Cardiac fibroblast (primary cell): ENCODE results near the gene OR10H5.
"Not testable (repeated sequence)": the region's sequence is repeated elsewhere in the genome, so short reads cannot be mapped to it uniquely, and the experiment has no call there.

Experiments
- DNase-seq, 2 donors: peaks; one replicate each; pipeline versions ENCODE4 v3.0.0 to v3.0.0-alpha.2; 2010; ENCODE audit warnings: low read depth in 2 of 2
- H3K4me3 ChIP-seq, 2 donors: replicated peaks in 1 of 2; 1 replicate in 1 of 2; 2 replicates in 1 of 2; pipeline ENCODE4 v1.5.1; 2011; ENCODE audit warnings: low read depth in 2 of 2, low read length in 2 of 2, mild to moderate bottlenecking in 2 of 2, moderate library complexity in 1 of 2
- TF ChIP-seq, protein P1 (sequence below): IDR thresholded peaks from one replicate; pipeline ENCODE4 v1.5.1; 2011; ENCODE audit warnings: low read depth, mild to moderate bottlenecking, low read length, inconsistent platforms

The OR10H5 gene

DNA sequence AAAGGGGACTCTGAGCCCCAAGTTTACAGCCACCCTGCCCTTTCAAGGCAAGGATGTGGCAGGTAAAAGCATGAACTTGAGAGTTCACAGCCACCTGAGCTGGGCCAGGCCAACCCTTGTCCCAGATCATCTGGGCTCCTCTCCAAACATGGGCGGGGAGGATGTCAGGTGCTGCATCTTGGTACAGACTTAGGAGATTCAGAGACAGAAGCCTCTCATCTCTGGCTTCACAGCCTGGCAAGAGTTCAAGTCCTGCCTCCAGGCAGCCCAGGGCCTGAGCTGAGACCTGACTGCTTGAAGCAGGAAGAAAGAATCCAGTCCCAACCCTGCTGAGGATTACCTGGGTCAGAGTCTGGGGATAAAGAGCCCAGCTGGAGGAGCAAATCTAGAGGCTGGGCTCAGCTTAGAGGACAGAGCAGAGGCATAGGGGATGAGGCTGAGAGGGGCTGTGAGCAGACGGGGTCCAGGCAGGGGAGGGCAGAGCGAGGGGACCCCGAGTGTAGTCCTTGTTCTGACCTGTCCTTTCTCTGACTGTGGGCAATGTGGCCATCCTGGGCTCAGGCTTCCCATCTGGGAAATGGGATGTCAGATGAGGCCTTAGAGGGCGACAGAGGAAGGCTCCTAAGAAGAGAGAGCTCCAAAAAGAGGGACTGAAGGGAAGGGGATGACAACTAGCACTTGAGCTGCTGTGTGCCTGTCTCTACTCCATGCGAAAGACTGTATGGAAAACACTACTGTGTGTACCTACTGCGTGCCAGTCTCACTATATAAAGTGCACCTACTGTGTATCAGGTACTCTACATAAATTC, 6.6 kb upstream of the OR10H5 start:
- DNase-seq: no peak

DNA sequence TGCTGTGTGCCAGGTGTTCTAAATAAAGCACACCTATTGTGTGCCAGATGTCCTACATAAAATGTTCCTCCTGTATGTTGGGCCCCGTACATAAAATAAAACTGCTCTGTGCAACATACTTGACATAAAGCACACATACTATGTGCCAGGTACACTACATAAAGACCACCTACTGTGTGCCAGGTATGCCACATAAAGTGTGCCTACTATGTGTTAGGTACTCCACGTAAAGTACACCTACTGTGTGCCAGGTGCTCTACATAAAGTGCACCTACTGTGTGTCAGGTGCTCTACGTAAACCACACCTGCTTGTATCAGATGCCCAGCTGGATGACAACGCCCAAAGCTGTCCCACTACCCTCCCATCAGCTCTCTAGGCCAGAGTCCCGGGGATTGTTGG, 5.8 kb upstream of the OR10H5 start:
- TF ChIP-seq, protein P1, sequence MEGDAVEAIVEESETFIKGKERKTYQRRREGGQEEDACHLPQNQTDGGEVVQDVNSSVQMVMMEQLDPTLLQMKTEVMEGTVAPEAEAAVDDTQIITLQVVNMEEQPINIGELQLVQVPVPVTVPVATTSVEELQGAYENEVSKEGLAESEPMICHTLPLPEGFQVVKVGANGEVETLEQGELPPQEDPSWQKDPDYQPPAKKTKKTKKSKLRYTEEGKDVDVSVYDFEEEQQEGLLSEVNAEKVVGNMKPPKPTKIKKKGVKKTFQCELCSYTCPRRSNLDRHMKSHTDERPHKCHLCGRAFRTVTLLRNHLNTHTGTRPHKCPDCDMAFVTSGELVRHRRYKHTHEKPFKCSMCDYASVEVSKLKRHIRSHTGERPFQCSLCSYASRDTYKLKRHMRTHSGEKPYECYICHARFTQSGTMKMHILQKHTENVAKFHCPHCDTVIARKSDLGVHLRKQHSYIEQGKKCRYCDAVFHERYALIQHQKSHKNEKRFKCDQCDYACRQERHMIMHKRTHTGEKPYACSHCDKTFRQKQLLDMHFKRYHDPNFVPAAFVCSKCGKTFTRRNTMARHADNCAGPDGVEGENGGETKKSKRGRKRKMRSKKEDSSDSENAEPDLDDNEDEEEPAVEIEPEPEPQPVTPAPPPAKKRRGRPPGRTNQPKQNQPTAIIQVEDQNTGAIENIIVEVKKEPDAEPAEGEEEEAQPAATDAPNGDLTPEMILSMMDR: no peak
- no peak for DNase-seq
- H3K4me3 ChIP-seq: no peak overlapping the region

More for the DNA sequence above, 6.6 kb upstream of the OR10H5 start:
- no peak overlapping the region for H3K4me3 ChIP-seq
- TF ChIP-seq, protein P1: no peak

DNA sequence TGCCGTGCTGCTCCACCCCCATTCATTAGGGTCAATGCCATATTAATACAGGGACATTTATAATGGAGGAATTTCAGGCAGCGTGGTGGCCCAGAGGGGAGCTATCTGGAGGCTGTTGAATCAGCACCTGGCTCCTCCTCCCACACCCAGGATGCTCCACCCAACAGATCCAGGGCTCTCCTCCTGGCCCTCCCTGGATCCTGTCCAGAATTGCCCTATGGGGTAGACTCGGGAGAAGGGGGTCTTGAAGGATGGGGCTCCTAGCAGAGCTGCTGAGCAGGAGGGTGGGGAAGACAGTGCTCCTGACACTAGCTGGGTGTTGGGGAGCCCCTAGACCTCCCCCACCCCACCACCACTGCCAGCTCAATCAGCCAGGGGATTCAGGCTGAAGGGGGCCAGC, 5.2 kb upstream of the OR10H5 start:
- TF ChIP-seq, protein P1: no peak
- no peak overlapping the region for H3K4me3 ChIP-seq
- no peak for DNase-seq

DNA sequence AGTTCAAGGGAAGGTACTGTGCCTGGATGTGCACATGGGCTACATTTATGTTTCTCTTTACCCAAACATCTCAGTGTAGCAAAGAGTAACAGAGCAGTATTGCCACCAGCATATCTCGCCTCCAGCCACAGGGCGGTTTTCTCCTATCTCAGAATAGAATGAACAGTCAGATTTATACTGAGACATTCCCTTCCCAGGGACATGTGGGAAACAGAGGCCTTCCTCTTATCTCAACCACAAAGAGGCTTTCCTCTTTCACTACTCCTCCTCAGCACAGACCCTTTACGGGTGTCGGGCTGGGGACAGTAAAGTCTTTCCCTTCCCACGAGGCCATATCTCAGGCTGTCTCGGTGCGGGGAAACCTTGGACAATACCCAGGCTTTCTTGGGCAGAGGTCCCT, 4.6 kb upstream of the OR10H5 start:
- not testable (repeated sequence) for H3K4me3 ChIP-seq, DNase-seq

DNA sequence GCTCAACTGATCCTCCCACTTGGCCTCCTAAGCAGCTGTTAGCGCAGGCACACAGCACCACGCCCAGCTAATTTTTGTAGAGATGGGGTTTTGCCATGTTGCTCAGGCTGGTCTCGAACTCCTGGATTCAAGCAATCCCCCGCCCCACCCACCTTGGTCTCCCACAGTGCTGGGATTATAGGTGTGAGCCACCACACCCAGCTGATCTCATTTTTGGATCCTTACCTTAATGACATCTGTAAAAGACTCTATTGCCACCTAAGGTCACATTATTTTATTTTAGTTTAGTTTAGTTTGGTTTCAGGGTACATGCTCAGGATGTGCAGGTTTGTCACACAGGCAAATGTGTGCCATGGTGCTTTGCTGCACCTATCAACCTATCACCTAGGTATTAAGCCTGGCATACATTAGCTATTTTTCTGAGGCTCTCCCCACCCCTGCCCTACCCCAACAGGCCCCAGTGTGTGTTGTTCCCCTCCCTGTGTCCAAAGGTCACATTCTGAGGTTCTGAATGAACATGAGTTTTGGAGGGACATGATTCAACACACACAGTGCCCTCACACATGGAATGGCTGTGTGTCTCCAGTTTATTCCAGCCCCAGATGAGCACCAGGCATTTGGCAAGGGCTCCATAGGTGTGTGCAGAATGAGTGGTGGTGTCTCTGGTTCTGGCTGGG, 1.3 kb downstream of the OR10H5 start:
- TF ChIP-seq, protein P1: no peak
- H3K4me3 ChIP-seq: no peak overlapping the region
- DNase-seq: no peak

DNA sequence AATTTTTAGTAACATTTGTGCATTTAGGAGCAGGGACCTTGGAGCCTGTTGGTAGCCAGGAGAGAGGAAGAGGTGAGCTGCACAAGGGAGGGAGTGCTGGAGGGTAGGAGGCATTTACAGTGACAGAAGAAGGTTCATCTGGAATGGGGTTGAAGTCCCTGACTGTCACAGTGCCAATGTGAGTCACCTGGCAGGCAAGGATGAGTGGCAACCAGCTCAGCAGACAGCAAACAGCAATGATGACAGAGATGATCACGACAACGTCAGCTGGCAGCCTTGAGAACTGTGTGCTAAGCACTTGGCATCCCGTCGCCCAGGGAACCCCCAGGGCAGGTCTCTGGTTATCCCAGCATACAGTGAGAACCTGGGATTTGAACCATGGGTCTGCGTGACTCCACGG, 2.6 kb downstream of the OR10H5 start:
- no peak overlapping the region for H3K4me3 ChIP-seq
- TF ChIP-seq, protein P1: no peak
- no peak for DNase-seq

DNA sequence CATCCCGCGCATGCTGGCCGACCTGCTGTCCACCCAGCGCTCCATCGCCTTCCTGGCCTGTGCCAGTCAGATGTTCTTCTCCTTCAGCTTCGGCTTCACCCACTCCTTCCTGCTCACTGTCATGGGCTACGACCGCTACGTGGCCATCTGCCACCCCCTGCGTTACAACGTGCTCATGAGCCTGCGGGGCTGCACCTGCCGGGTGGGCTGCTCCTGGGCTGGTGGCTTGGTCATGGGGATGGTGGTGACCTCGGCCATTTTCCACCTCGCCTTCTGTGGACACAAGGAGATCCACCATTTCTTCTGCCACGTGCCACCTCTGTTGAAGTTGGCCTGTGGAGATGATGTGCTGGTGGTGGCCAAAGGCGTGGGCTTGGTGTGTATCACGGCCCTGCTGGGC, 6.8 kb downstream of the OR10H5 start:
- not testable (repeated sequence) for H3K4me3 ChIP-seq

More for the DNA sequence above, 6.8 kb downstream of the OR10H5 start:
- DNase-seq: not testable (repeated sequence)
